ENCODE data around the gene PDE7B. TPM values are rescaled to one million over a fixed set of nuclear protein-coding genes. Genes with fewer than 3 reads are reported as not detected.

The PDE7B gene
- total and polyA plus RNA-seq, 2 donors (not counting 1 experiment from before 2014, with no cell fraction given): 2.6 to 7.5 TPM

DNA sequence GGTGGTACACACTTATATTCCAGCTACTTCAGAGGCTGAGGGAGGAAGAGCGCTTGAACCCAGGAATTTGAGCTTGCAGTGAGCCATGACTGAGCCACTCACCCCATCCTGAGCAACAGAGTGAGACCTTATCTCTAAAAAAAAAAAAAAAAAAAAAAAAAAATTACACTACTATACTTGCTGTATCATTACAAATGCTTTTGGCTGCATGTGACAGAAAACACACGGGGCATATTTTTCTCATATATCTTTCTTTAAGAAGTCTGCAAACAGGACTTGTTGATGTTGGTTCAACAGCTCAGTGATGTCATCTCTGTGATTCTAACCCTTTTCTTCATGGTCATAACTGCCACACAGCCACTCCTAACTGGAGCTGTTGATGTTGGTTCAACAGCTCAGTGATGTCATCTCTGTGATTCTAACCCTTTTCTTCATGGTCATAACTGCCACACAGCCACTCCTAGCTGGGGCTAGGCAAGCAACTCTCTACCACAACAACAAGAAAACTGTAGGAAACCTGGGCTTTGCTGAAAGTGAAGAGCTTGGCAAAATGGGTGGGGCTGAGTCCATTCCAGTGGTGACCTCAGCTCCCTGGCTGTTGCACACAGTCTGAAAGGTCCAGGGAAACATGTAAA, 378.8 kb downstream of the PDE7B start:
- Mint-ChIP-seq H3K4me1 (peaks cover 12% of the 10 kb centered on the region), H3K27me3 (no peaks in the 10 kb centered on the region), H3K4me3 (no peak overlapping the region), H3K9me3 (ENCODE audit: insufficient read depth) (no peaks in the 10 kb centered on the region), H3K27ac (no peak overlapping the region)
- ChIA-PET POLR2A (interaction anchor here (0.7 kb wide), 1 partner anchor 586 kb away, joined by 4 read pairs; no protein-coding TSS in a partner anchor), CTCF (interaction anchor here (0.7 kb wide), 1 partner anchor 691 kb away, joined by 5 read pairs; no protein-coding TSS in a partner anchor)
- Histone ChIP-seq H2AFZ (ENCODE audit: insufficient read depth, low read depth, low read length, poor library complexity, severe bottlenecking) (no peak overlapping the region), H3K9me3 (ENCODE audit: control extremely low read depth in 1 of 3, control insufficient read depth in 2 of 3, insufficient read depth in 1 of 3, low read length in 2 of 3) (no peaks in the 10 kb centered on the region), H3K27ac (ENCODE audit: low read length in 2 of 2) (no peak overlapping the region), H3K79me2 (ENCODE audit: control insufficient read depth, insufficient read depth, low read length) (no peaks in the 10 kb centered on the region), H3K9ac (ENCODE audit: low read length) (no peak overlapping the region), H3K4me2 (replicated peaks; ENCODE audit: low read depth, low read length, poor library complexity, severe bottlenecking) (no peak overlapping the region), H3K27me3 (replicated peaks in 1 of 4; ENCODE audit: control extremely low read depth in 1 of 4, control insufficient read depth in 3 of 4, insufficient read depth in 4 of 4, low read length in 3 of 4) (no peaks in the 10 kb centered on the region), H3K4me3 (ENCODE audit: control extremely low read depth in 1 of 5, extremely low read depth in 1 of 5, insufficient read depth in 1 of 5, low read depth in 2 of 5, low read length in 4 of 5) (no peak overlapping the region), H3K36me3 (replicated peaks in 1 of 2; ENCODE audit: control extremely low read depth in 1 of 2, control insufficient read depth in 1 of 2, extremely low read depth in 1 of 2, insufficient read depth in 2 of 2, low read length in 1 of 2) (no peaks in the 10 kb centered on the region), H4K20me1 (ENCODE audit: control insufficient read depth, insufficient read depth, low read length, poor library complexity, severe bottlenecking) (no peaks in the 10 kb centered on the region), H3K4me1 (ENCODE audit: control insufficient read depth in 2 of 2, insufficient read depth in 2 of 2, low read length in 2 of 2) (peaks cover 10 to 14% of the 10 kb centered on the region in 2 donors)
- DNase-seq: no peak
- TF ChIP-seq EZH2 (IDR thresholded peaks at IDR 0.05; ENCODE audit: borderline replicate concordance, insufficient read depth, low read depth, low read length, poor library complexity, severe bottlenecking): no peak
- TF ChIP-seq, protein P1, sequence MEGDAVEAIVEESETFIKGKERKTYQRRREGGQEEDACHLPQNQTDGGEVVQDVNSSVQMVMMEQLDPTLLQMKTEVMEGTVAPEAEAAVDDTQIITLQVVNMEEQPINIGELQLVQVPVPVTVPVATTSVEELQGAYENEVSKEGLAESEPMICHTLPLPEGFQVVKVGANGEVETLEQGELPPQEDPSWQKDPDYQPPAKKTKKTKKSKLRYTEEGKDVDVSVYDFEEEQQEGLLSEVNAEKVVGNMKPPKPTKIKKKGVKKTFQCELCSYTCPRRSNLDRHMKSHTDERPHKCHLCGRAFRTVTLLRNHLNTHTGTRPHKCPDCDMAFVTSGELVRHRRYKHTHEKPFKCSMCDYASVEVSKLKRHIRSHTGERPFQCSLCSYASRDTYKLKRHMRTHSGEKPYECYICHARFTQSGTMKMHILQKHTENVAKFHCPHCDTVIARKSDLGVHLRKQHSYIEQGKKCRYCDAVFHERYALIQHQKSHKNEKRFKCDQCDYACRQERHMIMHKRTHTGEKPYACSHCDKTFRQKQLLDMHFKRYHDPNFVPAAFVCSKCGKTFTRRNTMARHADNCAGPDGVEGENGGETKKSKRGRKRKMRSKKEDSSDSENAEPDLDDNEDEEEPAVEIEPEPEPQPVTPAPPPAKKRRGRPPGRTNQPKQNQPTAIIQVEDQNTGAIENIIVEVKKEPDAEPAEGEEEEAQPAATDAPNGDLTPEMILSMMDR (IDR thresholded peaks at IDR 0.05): no peak
- WGBS (ENCODE audit: insufficient coverage): no CpG with 5 or more reads among the region's 2 CpGs
- intact Hi-C loops (cut with micrococcal nuclease): no loop called here
- ATAC-seq (ENCODE audit: low read depth): no peak

DNA sequence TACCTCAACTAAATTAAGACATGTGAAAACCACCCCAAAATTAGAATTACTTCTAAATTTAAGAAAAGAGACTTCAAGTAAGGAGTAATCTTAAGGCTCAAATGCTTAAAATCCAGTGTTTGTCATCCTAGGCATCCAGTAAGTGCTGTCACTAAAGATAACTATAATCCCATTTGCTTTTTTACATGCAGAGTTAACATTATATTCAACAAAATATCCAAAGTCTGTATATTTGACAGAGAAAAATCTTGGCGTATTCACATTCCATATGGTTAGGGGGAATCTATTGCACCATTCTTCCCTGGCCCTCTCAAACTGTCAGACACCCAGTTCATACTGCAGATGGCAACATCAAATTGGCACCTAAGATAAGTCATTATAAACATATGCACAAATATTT, 381.2 kb downstream of the PDE7B start:
- no CpG with 5 or more reads among the region's 1 CpG for WGBS (ENCODE audit: insufficient coverage)

More for the DNA sequence above, 381.2 kb downstream of the PDE7B start:
- H3K9me3 ChIP-seq (ENCODE audit: control extremely low read depth in 1 of 3, control insufficient read depth in 2 of 3, insufficient read depth in 1 of 3, low read length in 2 of 3): no peaks in the 10 kb centered on the region
- ATAC-seq (ENCODE audit: low read depth) (no peak), DNase-seq (no peak)
- H3K27ac ChIP-seq (ENCODE audit: low read length in 2 of 2): no peak overlapping the region
- H3K4me1 ChIP-seq (ENCODE audit: control insufficient read depth in 2 of 2, insufficient read depth in 2 of 2, low read length in 2 of 2): peaks cover 5 to 6% of the 10 kb centered on the region in 2 donors
- no peaks in the 10 kb centered on the region for H3K36me3 ChIP-seq (replicated peaks in 1 of 2; ENCODE audit: control extremely low read depth in 1 of 2, control insufficient read depth in 1 of 2, extremely low read depth in 1 of 2, insufficient read depth in 2 of 2, low read length in 1 of 2)
- intact Hi-C loops (cut with micrococcal nuclease): no loop called here
- H3K9me3 Mint-ChIP-seq (ENCODE audit: insufficient read depth): no peaks in the 10 kb centered on the region
- TF ChIP-seq, protein P1 (IDR thresholded peaks at IDR 0.05): no peak
- no peak for TF ChIP-seq EZH2 (IDR thresholded peaks at IDR 0.05; ENCODE audit: borderline replicate concordance, insufficient read depth, low read depth, low read length, poor library complexity, severe bottlenecking)
- H3K27ac Mint-ChIP-seq: no peak overlapping the region
- no peaks in the 10 kb centered on the region for H3K27me3 Mint-ChIP-seq
- H3K79me2 ChIP-seq (ENCODE audit: control insufficient read depth, insufficient read depth, low read length): no peaks in the 10 kb centered on the region
- H3K27me3 ChIP-seq (replicated peaks in 1 of 4; ENCODE audit: control extremely low read depth in 1 of 4, control insufficient read depth in 3 of 4, insufficient read depth in 4 of 4, low read length in 3 of 4): no peaks in the 10 kb centered on the region
- no peaks in the 10 kb centered on the region for H4K20me1 ChIP-seq (ENCODE audit: control insufficient read depth, insufficient read depth, low read length, poor library complexity, severe bottlenecking)
- H3K4me3 Mint-ChIP-seq: no peak overlapping the region
- CTCF ChIA-PET: no interaction called here
- H3K4me2 ChIP-seq (replicated peaks; ENCODE audit: low read depth, low read length, poor library complexity, severe bottlenecking): no peak overlapping the region
- H3K9ac ChIP-seq (ENCODE audit: low read length): no peak overlapping the region
- no peak overlapping the region for H3K4me3 ChIP-seq (ENCODE audit: control extremely low read depth in 1 of 5, extremely low read depth in 1 of 5, insufficient read depth in 1 of 5, low read depth in 2 of 5, low read length in 4 of 5)
- POLR2A ChIA-PET: no interaction called here
- H2AFZ ChIP-seq (ENCODE audit: insufficient read depth, low read depth, low read length, poor library complexity, severe bottlenecking): no peak overlapping the region
- peaks cover 9% of the 10 kb centered on the region for H3K4me1 Mint-ChIP-seq
